ENCODE results near the gene RBM20. TPM values are rescaled to one million over a fixed set of nuclear protein-coding genes. Genes with fewer than 3 reads are reported as not detected.

RBM20 gene
- total and polyA plus RNA-seq, 10 of the 15 experiments (the other 5 are each of a cell fraction or from before 2014, with no cell fraction given): 0.04 to 0.26 (median 0.15) TPM

DNA sequence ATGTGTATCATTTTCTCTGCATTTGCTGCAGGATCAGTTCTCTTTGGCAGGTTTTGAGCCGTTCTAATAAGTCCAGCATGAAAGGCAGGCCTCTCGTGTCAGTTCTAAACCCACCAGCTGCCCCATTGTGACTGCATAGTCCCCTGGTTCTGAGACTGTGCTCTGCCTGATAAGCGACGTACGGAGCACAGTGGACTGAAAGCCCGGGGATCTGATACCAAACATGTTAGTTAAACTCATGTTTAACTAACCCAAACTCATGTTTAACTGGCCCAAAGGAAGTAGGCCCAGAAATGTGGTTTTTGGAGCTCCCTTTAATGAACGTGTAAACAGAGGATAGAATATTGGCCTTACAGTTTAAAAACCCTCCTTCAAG is 129.5 kb downstream of the RBM20 start (continued):
- peak; percentile 52; the same call in 1 of the 2 replicates for TF ChIP-seq ZBTB40 (IDR thresholded peaks at IDR 0.05; ENCODE audit: borderline replicate concordance)

- BruUV-seq (replicated peaks): TSS peak; percentile 92
- intact Hi-C loops (cut with micrococcal nuclease; ENCODE audit: unreplicated experiment): loop anchor here (1.0 to 5.0 kb wide), 6 partner anchors 27 to 277 kb away; partner anchors contain the start of genes BBIP1, DUSP5, PDCD4 and SHOC2
- WGBS (ENCODE audit: insufficient coverage, insufficient replicate concordance, low lambda C conversion rate, missing lambda C conversion rate): 20% methylated on average over 8 of the region's 8 CpGs
- TF ChIP-seq SIN3A (IDR thresholded peaks at IDR 0.05; ENCODE audit: low read depth, low read length): no peak
- TF ChIP-seq MYC (IDR thresholded peaks at IDR 0.05; ENCODE audit: insufficient read depth, insufficient read length, insufficient replicate concordance, low read length, severe bottlenecking): no peak
- no peak for TF ChIP-seq MAX (IDR thresholded peaks at IDR 0.05; ENCODE audit: low read depth, low read length)
- peak in 1 of 2 experiments; percentile 81; a peak in 1 of 4 replicates for TF ChIP-seq SRF (IDR thresholded peaks at IDR 0.05; ENCODE audit: low read depth in 2 of 2, low read length in 2 of 2)
- TF ChIP-seq RAD51 (IDR thresholded peaks at IDR 0.05): peak; percentile 74
- no peak for TF ChIP-seq FOS (IDR thresholded peaks at IDR 0.05; ENCODE audit: borderline replicate concordance, extremely low read depth, insufficient read length)
- peak; percentile 99 for TF ChIP-seq BACH1 (IDR thresholded peaks at IDR 0.05; ENCODE audit: borderline replicate concordance)
- peak; percentile 100 for TF ChIP-seq IRF4 (IDR thresholded peaks at IDR 0.05; ENCODE audit: low read depth, low read length)
- peak in 1 of 2 experiments; percentile 88; a peak in 2 of 4 replicates for TF ChIP-seq ETV6 (conservative IDR thresholded peaks at IDR 0.05 in 1 of 2, IDR thresholded peaks at IDR 0.05 in 1 of 2; ENCODE audit: borderline replicate concordance in 1 of 2, low read depth in 1 of 2)
- TF ChIP-seq DPF2 (IDR thresholded peaks at IDR 0.05): peak; percentile 100
- TF ChIP-seq YY1 (IDR thresholded peaks at IDR 0.05; ENCODE audit: low read depth, low read length): no peak
These were observed 130.2 kb downstream of the RBM20 start for GRCh38 chr10:110774069-110775019.

More at GRCh38 chr10:110774069-110775019, 130.2 kb downstream of the RBM20 start:
- FAIRE-seq: peak; percentile 100
- no peaks in the 10 kb centered on the region for H4K20me1 ChIP-seq (ENCODE audit: control insufficient read depth, insufficient read depth)
- ChIA-PET SMC1A (ENCODE audit: uncharacterized antibody, unreplicated experiment) (interaction anchor here (0.7 to 12.9 kb wide), 30 partner anchors 10 to 219 kb away, joined by 3 to 327 read pairs (median 4); partner anchors contain the start of genes BBIP1, PDCD4 and SHOC2), RAD21 (ENCODE audit: unreplicated experiment) (interaction anchor here (0.6 to 8.0 kb wide), 31 partner anchors 9 to 203 kb away, joined by 3 to 135 read pairs (median 5); partner anchors contain the start of genes BBIP1, PDCD4 and SHOC2), CTCF (interaction anchor here (0.5 to 9.8 kb wide), 22 partner anchors 12 to 825 kb away, joined by 3 to 72 read pairs (median 4); no protein-coding TSS in a partner anchor), POLR2A (interaction anchor here (0.6 to 3.6 kb wide), 20 partner anchors 9 to 160 kb away, joined by 3 to 46 read pairs (median 4); partner anchors contain the start of genes BBIP1 and PDCD4)
- peak; percentile 99 for DNase-seq (ENCODE audit: low read depth, low spot score)
- in situ Hi-C loops (cut with MboI): no loop called here
- H3K27ac ChIP-seq (ENCODE audit: control insufficient read depth, insufficient read depth): peak overlapping the region; percentile 85
- peaks cover 22% of the 10 kb centered on the region for H3K4me1 ChIP-seq (ENCODE audit: control insufficient read depth, insufficient read depth, low read length)
- H3K9me3 ChIP-seq (replicated peaks; ENCODE audit: control insufficient read depth, insufficient read depth, low read length): no peaks in the 10 kb centered on the region
- peak; percentile 94 for ATAC-seq
- H3K4me3 ChIP-seq: no peak overlapping the region
- H3K4me2 ChIP-seq (ENCODE audit: control insufficient read depth, insufficient read depth): peak overlapping the region; percentile 68
- no peaks in the 10 kb centered on the region for H3K36me3 ChIP-seq (ENCODE audit: control insufficient read depth in 2 of 2, insufficient read depth in 2 of 2, low read length in 1 of 2)
- no peaks in the 10 kb centered on the region for H3K79me2 ChIP-seq (ENCODE audit: control insufficient read depth, insufficient read depth, low read length)
- peak overlapping the region; percentile 38 for H2AFZ ChIP-seq (ENCODE audit: control insufficient read depth, low read depth, low read length)
- no peaks in the 10 kb centered on the region for H3K27me3 ChIP-seq (replicated peaks in 1 of 2; ENCODE audit: control insufficient read depth in 2 of 2, insufficient read depth in 2 of 2, low read length in 1 of 2)
- H3K9ac ChIP-seq (ENCODE audit: control insufficient read depth, insufficient read depth, low read length): no peak overlapping the region

All from GM12878 (cell line).